ENCODE data around the gene RASGRF1. TPM values are rescaled to one million over a fixed set of nuclear protein-coding genes. Genes with fewer than 3 reads are reported as not detected.

Gene RASGRF1
- total RNA-seq, 1 donor from 2014 or later = 0.41 TPM

- no peak overlapping the region for H3K27ac Mint-ChIP-seq
- no peaks in the 10 kb centered on the region for H3K36me3 Mint-ChIP-seq
- no peak for DNase-seq (ENCODE audit: extremely low spot score, unreplicated experiment)
- peak overlapping the region; percentile 71 for H3K4me3 Mint-ChIP-seq
- TF ChIP-seq CTCF (conservative IDR thresholded peaks at IDR 0.05) = no peak
- H3K27me3 Mint-ChIP-seq = peaks cover 23% of the 10 kb centered on the region
- H3K4me1 Mint-ChIP-seq (ENCODE audit: unreplicated experiment) = peaks cover 5% of the 10 kb centered on the region
- no peaks in the 10 kb centered on the region for H3K9me3 Mint-ChIP-seq
Observed at GRCh38 chr15:78946493-78946892, 144.1 kb downstream of the RASGRF1 start.

GRCh38 chr15:78944669-78945407 lies 145.7 kb downstream of the RASGRF1 start, which contains the start of gene CTSH:
Gene CTSH, minus strand, starts transcription at chr15:78945046. Its CDS starts 65 bp downstream, at chr15:78944981.
- Mint-ChIP-seq H3K4me3 (peak within 1 kb of the TSS; percentile 84), H3K27me3 (peaks cover 23% of the 10 kb centered on the region), H3K27ac (peak within 1 kb of the TSS; percentile 77), H3K4me1 (ENCODE audit: unreplicated experiment) (peaks cover 3% of the 10 kb centered on the region), H3K36me3 (no peaks in the 10 kb centered on the region), H3K9me3 (no peaks in the 10 kb centered on the region)
- no peak for TF ChIP-seq CTCF (conservative IDR thresholded peaks at IDR 0.05)
- peak; percentile 84 for DNase-seq (ENCODE audit: extremely low spot score, unreplicated experiment)

GRCh38 chr15:78944202-78944625 lies 146.4 kb downstream of the RASGRF1 start:
- H3K27me3 Mint-ChIP-seq = peaks cover 23% of the 10 kb centered on the region
- peak overlapping the region; percentile 84 for H3K4me3 Mint-ChIP-seq
- no peaks in the 10 kb centered on the region for H3K36me3 Mint-ChIP-seq
- H3K27ac Mint-ChIP-seq = peak overlapping the region; percentile 77
- H3K4me1 Mint-ChIP-seq (ENCODE audit: unreplicated experiment) = no peaks in the 10 kb centered on the region
- no peak for DNase-seq (ENCODE audit: extremely low spot score, unreplicated experiment)
- TF ChIP-seq CTCF (conservative IDR thresholded peaks at IDR 0.05) = no peak
- no peaks in the 10 kb centered on the region for H3K9me3 Mint-ChIP-seq

DNA sequence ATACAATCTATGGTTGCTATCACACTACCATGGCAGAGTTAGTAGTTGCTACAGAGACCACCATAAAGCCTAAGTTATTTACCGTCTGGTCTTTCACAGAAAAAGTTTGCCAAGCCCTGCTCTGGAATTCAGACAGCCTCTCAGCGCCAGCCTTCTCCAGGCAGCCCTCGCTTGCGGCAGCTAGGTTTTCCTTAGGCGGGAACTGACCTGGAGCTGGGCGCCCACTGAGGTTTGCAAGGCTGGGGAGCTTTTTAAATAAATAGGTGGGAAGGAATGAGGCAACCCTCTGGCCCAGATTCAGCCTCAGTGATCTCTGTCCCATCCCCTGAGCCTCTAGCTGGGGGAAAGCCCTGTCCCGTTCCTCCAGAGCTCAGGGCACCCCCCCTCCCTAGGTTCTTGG lies 146.9 kb downstream of the RASGRF1 start:
- peak overlapping the region; percentile 63 for H3K27ac Mint-ChIP-seq
- no peaks in the 10 kb centered on the region for H3K36me3 Mint-ChIP-seq
- no peaks in the 10 kb centered on the region for H3K9me3 Mint-ChIP-seq
- no peaks in the 10 kb centered on the region for H3K4me1 Mint-ChIP-seq (ENCODE audit: unreplicated experiment)
- peaks cover 23% of the 10 kb centered on the region for H3K27me3 Mint-ChIP-seq
- H3K4me3 Mint-ChIP-seq = peak overlapping the region; percentile 84
- no peak for DNase-seq (ENCODE audit: extremely low spot score, unreplicated experiment)
- TF ChIP-seq CTCF (conservative IDR thresholded peaks at IDR 0.05) = no peak

DNA sequence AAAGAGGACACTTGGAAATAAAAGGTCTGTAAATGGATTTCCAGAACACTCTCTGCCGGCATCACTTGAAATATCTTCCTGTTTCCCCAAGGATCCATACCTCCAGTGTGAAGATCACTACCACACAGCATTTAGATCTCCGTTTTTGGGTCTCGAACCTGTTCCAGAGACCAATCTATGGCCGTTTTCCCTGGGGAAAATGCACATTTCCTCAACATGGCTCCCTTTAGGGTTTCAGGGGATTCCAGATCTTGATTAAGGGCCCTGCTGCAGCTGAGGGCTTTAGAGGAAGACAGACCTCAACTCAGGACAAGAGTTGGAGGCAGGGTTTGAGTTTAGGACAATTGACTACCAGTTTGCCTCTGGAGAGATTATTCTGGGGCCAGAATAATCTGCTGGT lies 147.8 kb downstream of the RASGRF1 start:
- Mint-ChIP-seq H3K36me3 (peaks cover 3% of the 10 kb centered on the region), H3K4me3 (no peak overlapping the region), H3K9me3 (no peaks in the 10 kb centered on the region), H3K27me3 (peaks cover 23% of the 10 kb centered on the region), H3K27ac (no peak overlapping the region), H3K4me1 (ENCODE audit: unreplicated experiment) (no peaks in the 10 kb centered on the region)
- TF ChIP-seq CTCF (conservative IDR thresholded peaks at IDR 0.05) = no peak
- no peak for DNase-seq (ENCODE audit: extremely low spot score, unreplicated experiment)
